AG09319 (cell line): ENCODE results near the gene LEPROT.

Source experiments
- DNase-seq: peaks from one replicate; pipeline ENCODE4 v3.0.0-alpha.2; 2010; ENCODE audit warnings: low read depth; ENCODE audit errors: extremely low read depth
- CTCF ChIP-seq: IDR thresholded peaks from 2 replicates; pipeline ENCODE4 v1.5.1; 2011; ENCODE audit warnings: low read depth, mild to moderate bottlenecking, inconsistent platforms, low read length, moderate library complexity

The LEPROT gene

GRCh38 chr1:65440322-65440900 is 19.9 kb downstream of the LEPROT start:
- DNase-seq = no peak

GRCh38 chr1:65440915-65441314 is 20.4 kb downstream of the LEPROT start:
- DNase-seq = no peak
- TF ChIP-seq CTCF = no peak

More at GRCh38 chr1:65440322-65440900, 19.9 kb downstream of the LEPROT start:
- no peak for TF ChIP-seq CTCF

- no peak for DNase-seq
- TF ChIP-seq CTCF = no peak
These were observed 21.0 kb downstream of the LEPROT start for GRCh38 chr1:65441464-65441863.

- no peak for DNase-seq
- TF ChIP-seq CTCF = no peak
These were observed 22.0 kb downstream of the LEPROT start for GRCh38 chr1:65442442-65442841.

- no peak for TF ChIP-seq CTCF
- DNase-seq = no peak
These were observed 23.2 kb downstream of the LEPROT start for GRCh38 chr1:65443647-65444046.

- no peak for DNase-seq
These were observed 23.7 kb downstream of the LEPROT start for GRCh38 chr1:65444128-65444640.

More at GRCh38 chr1:65444128-65444640, 23.7 kb downstream of the LEPROT start:
- TF ChIP-seq CTCF = no peak
